Brain pericyte (primary cell): Measurements from ENCODE around the gene IBA57.
"Not testable (repeated sequence)": the region's sequence is repeated elsewhere in the genome, so short reads cannot be mapped to it uniquely, and the experiment has no call there.

ENCODE experiments used
- DNase-seq: peaks from one replicate; pipeline ENCODE4 v3.0.0-alpha.2; 2012; ENCODE audit warnings: low read depth, low spot score

Gene IBA57

DNA sequence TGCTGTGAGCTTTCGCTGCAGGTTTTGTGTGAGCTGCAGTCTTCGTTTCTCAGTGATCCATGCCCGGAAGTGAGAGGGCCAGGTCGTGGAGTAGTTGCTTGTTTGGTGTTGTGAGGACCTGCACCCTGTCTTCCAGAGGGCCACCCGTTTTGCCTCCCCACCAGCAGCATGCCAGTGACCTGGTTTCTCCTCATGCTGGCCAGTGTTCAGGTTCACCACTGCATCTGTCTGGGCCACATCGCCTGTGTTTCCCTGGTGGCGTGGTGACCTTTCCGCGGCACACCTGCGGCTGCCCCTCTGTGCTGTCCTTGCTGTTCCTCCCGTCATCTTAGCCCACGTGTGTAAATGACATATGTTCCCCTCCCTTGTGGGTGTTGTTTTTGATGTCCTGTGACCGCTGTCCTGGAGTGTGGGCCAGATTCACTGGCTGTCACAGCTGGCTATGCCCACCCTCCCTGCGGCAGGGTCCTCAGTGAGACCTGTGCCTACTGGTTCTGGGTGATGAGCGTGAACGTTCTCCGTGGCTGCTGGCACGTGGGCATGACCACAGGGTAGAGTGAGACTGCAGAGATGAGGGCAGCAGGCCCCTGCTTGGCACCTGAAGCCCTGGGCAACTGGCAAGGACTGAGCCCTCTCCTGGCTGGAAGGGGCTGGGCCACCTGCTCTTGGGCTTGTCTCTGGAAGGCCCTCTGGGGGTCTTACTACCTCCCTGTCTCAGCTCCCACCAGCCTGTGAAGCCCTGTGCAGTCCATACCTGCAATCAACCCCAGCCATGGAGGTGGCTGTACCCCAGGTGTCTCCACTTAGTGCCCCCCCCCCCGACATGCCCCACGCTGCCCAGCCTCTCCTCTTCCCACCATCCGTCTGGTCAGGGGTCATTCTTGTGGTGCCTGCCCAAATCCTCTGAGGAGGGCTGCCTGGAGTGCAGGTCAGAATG lies 7.3 kb downstream of the IBA57 start:
- DNase-seq, result no peak

DNA sequence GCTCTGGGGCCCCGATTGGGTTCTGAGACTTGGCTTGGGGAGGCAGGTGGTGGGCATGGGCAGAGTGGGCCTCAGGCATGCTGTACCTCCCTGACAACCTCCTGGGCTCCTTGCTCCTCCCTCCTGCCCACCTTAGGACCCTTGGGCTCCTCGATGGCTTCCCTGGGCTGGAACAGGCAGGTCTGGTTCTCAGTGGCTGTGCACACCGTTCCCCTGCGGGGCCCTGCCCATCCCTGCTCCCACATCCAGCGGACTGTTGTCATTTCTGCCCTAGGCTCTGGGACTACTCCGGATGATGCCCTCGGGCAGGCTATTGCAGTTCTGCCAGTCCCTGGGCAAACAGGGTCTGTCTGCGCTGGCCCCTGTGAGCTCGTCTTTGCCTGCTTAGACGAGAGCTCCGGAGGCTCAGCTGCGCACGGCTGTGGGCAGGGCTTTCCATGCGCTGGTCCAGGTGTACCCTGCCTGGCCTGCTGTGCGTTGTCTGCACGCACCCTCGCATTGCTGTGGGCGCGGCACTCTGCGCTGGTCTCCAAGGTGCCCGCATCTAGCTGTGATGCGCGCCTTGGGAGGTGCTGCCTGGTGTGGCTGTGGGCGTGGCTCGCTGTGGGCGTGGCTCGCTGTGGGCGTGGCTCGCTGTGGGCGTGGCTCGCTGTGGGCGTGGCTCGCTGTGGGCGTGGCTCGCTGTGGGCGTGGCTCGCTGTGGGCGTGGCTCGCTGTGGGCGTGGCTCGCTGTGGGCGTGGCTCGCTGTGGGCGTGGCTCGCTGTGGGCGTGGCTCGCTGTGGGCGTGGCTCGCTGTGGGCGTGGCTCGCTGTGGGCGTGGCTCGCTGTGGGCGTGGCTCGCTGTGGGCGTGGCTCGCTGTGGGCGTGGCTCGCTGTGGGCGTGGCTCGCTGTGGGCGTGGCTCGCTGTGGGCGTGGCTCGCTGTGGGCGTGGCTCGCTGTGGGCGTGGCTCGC lies 8.2 kb downstream of the IBA57 start:
- DNase-seq, result not testable (repeated sequence)

DNA sequence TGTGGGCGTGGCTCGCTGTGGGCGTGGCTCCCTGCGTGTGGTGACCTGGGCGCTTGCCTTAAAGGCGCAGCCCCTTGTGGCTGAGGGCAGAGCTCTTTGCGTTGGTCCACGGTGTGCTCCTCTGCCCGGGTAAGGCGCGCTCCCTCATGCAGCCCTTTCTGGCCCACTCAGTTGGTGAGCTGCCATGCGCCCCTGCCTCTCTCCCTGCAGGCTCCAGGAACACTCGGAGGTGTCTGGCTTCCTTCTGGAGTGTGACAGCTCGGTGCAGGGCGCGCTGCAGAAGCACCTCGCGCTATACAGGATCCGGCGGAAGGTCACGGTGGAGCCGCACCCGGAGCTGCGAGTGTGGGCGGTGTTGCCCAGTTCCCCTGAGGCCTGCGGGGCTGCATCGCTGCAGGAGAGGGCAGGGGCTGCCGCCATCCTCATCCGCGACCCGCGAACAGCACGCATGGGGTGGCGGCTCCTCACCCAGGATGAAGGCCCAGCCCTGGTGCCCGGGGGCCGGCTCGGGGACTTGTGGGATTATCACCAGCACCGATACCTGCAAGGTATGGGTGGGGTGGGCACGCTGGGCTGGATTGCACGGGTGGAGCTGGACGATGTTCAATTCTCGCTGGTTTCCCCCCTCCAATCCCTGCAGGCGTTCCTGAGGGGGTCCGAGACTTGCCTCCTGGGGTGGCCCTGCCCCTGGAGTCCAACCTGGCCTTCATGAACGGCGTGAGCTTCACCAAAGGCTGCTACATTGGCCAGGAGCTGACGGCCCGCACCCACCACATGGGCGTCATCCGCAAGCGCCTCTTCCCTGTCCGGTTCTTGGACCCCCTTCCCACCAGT lies 9.1 kb downstream of the IBA57 start:
- no peak for DNase-seq

DNA sequence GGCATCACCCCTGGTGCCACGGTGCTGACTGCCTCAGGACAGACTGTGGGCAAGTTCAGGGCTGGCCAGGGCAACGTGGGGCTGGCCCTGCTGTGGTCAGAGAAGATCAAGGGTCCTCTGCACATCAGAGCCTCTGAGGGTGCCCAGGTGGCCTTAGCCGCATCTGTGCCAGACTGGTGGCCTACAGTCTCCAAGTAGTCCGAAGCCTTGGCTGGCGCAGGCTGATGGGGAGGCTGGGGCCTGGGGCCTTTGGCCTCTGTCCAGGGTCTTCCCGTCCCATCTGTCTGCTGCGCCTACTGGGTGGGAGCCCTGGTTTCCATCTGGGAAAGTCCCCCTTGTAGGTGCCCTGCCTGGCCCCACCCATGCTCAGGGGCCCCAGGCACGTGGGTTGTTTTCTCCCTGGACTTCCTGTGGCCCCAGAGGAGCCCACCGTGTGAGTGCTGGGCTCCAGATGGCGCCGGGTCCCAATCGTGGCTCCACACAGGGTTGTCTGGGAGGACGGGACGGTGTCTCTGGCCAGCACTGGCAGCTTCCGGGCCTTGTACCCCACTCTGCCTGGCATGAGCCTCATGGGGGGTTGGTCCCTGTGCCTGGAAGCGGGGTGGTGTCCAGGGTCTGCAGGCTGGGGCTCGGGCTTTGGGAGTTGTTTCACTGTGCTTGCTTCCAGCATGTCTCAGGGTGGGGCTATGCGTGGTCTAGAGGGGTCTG lies 9.9 kb downstream of the IBA57 start:
- no peak for DNase-seq

DNA sequence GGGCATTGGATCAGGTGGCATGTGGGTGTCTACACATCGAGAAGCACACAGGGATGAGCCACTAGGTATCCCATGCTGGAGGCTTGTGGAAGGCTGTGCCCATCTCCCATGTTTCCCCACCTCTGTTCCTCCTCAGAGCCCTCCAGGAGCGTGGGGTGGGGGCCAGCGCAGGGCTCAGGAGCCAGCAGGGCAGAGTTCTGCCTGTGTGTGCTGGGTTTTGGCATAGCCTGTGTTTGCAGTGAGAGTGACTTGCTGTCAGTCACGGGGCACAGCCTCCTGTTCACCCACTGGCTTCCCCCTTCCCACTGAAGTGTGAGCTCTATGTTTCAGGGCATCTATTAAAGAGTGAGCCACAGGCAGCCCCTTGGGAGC lies 10.4 kb downstream of the IBA57 start:
- DNase-seq, result no peak

DNA sequence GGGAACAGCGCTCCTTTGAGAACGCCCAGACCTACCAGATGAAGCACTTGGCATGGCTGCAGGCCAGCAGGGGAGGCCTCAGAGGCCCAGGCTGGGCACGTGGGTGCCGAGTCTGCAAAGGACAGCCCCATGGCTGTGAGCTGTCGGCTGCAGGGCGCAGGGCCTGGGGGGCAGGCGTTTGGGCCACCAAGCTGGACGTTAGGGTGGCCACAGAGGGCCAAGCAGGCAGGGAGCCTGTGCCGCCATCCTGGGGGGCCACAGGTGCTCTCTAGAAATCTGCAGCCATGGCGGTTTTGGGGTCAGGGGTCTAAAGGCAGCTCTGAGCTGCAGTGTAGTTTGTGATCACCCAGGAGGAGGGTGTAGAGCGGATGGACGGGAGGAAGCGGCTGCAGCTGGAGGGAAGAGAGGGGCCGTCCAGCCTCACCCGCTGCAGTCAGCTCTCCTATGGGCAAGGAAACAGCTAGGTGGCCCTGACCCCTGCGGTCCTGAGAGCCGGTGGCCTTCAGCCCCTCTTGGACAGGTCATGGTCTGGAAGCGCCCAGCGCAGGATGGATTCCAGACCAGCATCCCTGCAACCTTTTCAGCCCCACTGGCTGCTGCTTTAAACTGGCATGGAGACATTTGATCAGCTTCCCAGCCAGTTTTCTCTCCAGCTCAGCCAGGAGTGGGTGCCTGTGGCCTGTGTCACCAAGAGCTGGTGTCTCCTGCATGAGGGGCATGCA lies 11.0 kb downstream of the IBA57 start:
- no peak for DNase-seq

DNA sequence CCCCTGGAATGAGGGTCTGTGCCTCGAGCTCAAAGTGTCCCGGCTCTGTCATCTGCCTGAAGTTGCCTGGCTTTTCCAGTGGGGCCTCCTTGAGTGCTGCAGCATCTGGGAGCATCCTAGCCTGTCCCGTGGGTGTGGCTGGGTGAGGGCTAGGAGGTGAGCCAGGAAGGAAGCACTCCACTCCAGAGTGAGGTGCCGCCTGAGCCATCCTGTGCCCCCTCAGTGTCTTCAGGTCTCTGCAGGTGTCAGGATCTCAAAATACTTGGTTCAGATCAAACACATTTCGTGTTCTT lies 11.5 kb downstream of the IBA57 start:
- no peak for DNase-seq

DNA sequence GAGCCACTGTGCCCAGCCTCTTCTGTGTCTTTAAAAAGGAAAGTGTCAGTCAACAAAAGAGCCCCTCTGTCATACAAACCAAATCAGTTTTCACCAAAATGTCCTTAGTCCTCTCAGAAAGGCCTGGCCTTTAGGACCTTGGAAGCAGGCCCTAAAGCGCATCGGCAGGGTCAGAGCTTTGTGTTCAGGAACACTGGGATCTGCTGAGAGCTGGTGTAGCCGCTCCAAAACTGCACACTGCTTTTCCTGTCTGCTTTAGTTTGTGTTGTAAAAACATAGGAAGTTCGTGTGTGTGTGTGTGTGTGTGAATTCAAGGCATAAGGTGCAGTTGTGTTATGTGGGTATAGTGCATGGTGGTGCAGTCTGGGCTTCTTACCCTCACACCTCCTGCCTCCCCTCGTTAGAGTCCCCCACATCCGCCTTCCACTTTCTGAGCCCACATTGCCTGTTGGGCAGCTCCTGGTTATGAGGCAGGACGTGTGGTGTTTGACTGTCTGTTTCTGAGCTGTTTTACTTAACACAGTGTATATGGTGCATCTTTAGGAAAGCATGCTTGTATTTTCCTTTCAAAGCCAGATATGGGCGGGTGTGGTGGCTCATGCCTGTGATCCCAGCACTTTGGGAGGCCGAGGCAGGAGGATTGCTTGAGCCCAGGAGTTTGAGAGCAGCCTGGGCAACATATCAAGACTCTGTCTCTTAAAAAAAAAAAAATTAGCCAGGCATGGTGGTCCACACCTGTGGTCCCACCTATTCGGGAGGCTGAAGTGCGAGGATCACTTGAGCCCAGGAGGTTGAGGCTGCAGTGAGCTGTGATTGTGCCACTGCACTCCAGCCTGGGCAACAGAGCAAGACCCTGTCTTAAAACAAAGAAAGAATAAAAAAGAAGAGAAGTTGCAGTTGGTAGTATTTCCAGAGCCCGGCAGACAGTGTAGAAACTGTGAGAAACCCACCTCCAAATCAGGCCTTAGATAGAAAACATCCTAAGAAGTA lies 12.4 kb downstream of the IBA57 start:
- DNase-seq, result no peak

DNA sequence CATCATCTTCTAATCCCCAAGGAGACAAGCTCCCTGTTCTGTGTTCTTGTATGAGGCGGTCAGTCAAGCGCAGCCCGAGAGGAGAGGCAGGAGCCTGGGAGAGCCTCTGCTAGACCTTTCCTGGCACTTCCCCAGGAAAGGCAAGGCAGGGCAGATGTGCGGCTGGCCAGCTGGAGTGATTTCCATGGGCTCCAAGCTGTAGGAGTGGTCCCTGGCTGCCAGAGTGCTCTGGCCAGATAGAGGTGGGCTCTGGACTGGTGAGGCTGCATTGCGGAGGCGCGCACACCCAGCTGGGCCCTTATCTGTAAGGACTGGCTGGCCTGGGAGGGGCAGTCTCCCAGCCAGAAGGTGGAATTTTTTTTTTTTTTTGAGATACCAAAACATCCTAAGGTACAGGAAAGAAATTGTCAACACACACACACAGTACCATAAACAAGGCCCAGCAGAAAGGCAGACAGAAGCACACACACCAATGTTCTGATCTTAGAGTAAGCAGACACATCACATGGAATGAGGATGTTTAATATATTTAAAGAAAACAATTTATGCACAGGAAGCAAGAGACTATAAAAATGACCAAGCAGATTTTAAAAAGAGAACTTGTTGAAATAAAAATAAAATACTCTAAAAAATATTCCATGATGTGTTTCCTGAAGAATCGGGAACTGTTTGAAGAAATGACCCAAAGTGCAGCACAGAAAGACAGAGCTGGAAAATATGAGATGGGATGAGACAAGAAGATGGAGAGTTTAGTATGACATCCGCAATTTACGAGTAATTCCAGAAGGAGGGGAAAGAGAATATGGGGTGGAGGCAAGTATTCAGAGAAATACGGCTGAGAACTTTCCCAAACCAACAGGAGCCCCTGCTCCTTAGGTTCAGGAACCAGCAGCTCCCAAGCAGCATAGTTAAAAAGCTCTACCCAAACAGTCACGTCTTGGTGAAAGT lies 13.4 kb downstream of the IBA57 start:
- DNase-seq, result no peak

DNA sequence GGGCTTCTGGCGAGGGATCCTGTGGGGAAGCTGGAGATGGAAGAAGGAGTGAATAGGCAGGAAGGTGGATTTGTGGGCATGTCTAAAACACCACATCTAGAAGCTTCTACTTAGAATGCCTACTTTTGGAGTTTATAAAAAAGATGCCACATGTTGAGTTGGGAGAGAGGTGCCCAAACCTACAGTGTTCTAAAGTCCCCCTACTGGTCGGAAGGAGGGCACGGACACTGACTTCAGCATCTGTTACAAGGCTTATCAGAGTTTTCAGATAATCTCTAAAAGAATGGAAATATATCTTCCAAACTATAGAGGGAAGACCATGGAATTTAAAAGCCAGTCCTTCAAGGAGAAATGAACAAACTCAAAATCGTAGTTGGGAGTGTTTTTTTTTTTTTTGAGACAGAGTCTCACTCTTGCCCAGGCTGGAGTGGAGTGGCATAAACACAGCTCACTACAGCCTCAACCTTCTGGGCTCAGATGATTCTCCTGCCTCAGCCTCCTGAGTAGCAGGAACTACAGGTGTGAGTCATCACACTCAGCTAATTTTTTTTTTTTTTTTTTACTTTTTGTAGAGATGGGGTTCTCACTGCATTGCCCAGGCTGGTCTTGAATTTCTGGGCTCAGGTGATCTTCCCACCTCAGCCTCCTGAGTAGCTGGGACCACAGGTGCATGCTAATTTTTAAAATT lies 14.8 kb downstream of the IBA57 start:
- no peak for DNase-seq

DNA sequence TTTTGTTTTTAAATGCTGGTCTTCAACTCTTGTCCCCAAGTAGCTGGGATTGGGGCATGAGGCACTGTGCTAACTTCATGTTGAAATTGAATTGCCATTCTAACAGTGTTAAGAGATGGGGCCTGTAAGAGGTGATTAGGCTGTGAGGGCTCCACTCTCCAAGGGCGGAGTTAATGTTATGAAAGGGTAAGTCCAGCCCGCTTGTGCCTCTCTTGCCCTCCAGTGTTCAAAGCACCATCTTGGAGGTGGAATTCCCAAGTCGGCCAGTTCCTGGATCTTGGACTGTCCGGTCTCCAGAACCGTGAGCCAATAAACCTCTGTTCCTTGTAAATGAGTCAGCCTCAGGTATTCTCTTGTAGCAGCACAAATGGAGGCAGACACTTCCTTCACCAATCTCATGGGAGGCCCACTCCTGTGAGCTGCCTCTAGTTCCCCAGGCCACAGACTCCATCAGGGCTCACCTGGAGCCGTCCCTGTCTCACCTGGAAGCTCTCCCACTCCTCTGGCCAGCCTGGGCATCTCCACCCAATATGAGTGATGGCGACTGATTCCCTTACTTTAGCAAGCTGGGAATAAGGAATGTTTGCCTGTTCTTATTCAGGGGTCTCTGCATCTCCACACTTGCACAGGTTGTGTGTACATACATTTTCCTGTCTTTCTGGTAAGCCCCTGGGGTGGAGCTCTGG lies 15.5 kb downstream of the IBA57 start:
- no peak for DNase-seq

DNA sequence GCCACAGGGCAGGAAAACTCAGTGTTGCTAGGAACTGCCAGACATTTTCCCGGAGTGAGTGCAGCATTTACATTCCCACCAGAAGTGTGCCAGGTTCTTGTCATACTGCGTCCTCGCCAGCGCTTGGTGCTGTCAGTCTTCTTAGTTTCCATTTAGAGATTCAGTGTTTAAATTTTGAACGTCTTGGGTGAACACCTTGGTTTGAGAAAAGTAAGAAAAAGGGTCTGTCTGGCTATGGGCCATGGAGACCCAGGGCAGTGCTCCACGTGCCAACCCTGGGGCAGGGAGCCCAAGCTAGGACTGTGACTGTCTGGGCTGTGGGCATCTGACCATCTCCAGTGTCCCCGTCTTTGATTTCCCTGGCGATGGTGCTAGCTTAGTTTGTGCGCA lies 16.0 kb downstream of the IBA57 start:
- DNase-seq, result no peak

DNA sequence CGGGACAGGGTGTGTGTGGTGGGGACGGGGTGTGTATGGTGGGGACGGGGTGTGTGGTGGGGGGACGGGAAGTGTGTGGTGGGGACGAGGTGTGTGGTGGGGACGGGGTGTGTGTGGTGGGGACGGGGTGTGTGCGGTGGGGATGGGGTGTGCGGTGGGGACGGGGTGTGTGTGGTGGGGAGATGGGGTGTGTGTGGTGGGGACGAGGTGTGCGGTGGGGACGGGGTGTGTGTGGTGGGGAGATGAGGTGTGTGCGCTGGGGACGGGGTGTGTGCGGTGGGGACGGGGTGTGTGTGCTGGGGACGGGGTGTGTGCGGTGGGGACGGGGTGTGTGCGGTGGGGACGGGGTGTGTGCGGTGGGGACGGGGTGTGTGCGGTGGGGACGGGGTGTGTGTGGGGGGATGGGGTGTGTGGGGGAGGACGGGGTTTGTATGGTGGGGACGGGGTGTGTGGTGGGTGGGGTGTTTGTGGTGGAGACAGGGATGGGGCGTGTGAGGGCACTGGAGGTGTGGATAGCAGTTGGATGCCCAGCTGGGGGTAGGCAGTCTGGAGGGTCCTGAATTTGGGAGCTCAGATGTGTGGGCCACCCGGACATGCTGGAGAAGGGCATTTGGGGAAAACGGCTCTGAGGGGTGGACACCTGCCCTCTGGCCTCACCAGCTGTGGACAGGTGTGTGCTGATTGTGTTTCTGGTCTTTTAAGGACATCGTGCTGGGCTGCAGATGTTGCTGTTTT lies 16.9 kb downstream of the IBA57 start:
- DNase-seq, result no peak

DNA sequence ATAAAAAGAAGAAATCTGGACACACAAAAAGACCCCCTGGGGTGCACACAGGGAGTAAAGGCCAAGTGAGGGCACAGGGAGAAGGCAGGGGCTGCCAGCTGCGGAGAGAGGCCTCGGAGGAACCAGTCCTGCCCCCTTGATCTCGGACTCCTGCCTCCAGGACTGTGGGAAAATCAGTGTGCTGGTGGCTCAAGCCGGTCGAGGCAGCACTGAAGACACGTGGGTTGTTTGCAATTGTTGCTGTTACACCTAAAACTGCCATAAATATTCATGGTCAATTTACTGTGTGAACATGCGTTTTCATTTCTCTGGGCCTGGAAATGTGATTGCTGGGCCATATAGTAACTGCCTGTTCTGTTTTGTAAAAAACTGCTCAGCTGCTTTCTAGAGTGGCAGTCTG lies 18.5 kb downstream of the IBA57 start:
- no peak for DNase-seq

DNA sequence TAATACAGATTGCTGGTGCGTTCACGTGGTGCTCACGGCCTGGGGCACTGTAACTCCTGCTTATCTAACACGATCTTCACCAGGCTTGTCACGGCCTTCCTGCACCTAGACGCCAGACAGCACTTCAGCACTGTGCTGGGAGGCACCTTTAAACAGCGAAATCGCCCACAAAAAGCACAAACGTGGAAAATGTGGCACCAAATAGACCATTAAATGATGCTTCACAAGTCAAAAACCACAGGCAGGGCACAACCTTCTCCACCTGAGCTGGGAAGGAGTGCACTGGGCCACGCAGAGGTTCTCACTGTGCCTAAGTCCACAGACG lies 20.0 kb downstream of the IBA57 start:
- DNase-seq, result no peak

DNA sequence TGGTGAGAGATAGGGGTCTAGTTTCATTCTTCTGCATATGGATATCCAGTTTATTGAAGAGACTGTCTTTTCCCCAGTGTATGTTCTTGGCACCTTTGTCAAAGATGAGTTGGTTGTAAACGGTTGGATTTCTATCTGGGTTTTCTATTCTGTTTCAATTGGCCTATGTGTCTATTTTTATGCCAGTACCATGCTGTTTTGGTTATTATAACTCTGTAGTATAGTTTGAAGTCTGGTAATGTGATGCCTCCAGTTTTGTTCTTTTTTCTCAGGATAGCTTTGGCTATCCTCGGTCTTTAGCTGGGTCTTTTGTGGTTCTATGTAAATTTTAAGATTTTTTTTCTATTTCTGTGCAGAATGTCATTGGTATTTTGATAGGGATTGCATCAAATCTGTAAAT lies 22.6 kb downstream of the IBA57 start:
- DNase-seq, result not testable (repeated sequence)

DNA sequence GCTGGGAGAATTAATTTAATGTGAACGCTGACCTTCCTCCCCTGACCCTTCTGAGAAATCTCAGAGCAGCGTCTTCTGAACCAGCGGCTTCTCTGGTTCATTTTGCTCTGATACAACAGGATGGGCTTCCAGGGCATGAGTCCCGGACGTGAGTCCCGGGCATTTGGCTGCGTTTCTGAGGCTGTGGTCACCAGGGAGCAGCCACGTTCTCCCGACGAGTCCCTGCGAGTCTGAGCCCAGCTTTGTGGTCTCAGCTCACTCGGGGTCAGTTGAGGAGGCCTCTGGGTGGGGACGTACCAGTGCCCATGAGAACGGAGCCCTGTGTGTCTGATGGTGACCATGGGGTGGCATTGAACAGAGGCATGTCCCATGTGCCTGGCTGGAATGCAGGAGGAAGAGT lies 24.6 kb downstream of the IBA57 start:
- no peak for DNase-seq
